HepG2 (cell line): ENCODE results near the gene E2F1. TPM values are rescaled to one million over a fixed set of nuclear protein-coding genes. Genes with fewer than 3 reads are reported as not detected.

Experiments used
- CENPX ChIP-seq: sonication (generic); formaldehyde crosslinking; IDR thresholded peaks from 2 replicates; pipeline ENCODE4 v1.9.0; 2021; ENCODE audit warnings: mild to moderate bottlenecking, missing genetic modification reagents, moderate library complexity
- EHMT2 ChIP-seq: fragments of 200-600 bp; sonication (generic); IDR thresholded peaks from 2 replicates; pipeline ENCODE4 v1.7.0; 2017; ENCODE audit warnings: antibody characterized with exemption, low read depth, low read length, borderline replicate concordance
- KLF12 ChIP-seq: sonication (generic); formaldehyde crosslinking; IDR thresholded peaks from 2 replicates; pipeline ENCODE4 v1.4.0; 2020; ENCODE audit warnings: missing genetic modification reagents, borderline replicate concordance
- LCORL ChIP-seq, 2 experiments: fragments of 450-650 bp in 1 of 2; sonication (generic) in 1 of 2; formaldehyde crosslinking in 1 of 2; IDR thresholded peaks; 2 replicates each; pipeline versions ENCODE4 v1.5.0 to v1.6.1; 2017 to 2020; ENCODE audit warnings: antibody characterized with exemption in 1 of 2, missing genetic modification reagents in 1 of 2
- SAP130 ChIP-seq: IDR thresholded peaks from 2 replicates; pipeline ENCODE4 v1.6.1; 2016; ENCODE audit warnings: low read depth
- SIN3A ChIP-seq: IDR thresholded peaks from 2 replicates; pipeline ENCODE4 v1.6.1; 2011; ENCODE audit warnings: low read depth, mild to moderate bottlenecking, control low read depth, low read length, borderline replicate concordance
- SMAD3 ChIP-seq: sonication (generic); formaldehyde crosslinking; IDR thresholded peaks from 2 replicates; pipeline ENCODE4 v1.4.0; 2020; ENCODE audit warnings: missing genetic modification reagents
- SP5 ChIP-seq: IDR thresholded peaks from 2 replicates; pipeline ENCODE4 v1.6.1; 2016; ENCODE audit warnings: low read depth, borderline replicate concordance
- SRY ChIP-seq: sonication (generic); formaldehyde crosslinking; IDR thresholded peaks from 2 replicates; pipeline ENCODE4 v1.8.0; 2022; ENCODE audit warnings: mild to moderate bottlenecking, missing genetic modification reagents
- TBX2 ChIP-seq: sonication (generic); formaldehyde crosslinking; IDR thresholded peaks from 2 replicates; pipeline ENCODE4 v1.5.0; 2020; ENCODE audit warnings: missing genetic modification reagents, mild to moderate bottlenecking, borderline replicate concordance
- ZFP62 ChIP-seq: sonication (generic); formaldehyde crosslinking; IDR thresholded peaks from 2 replicates; pipeline ENCODE4 v1.4.0; 2020; ENCODE audit warnings: missing genetic modification reagents
- ZNF468 ChIP-seq: sonication (generic); formaldehyde crosslinking; IDR thresholded peaks from 2 replicates; pipeline ENCODE4 v1.8.0; 2022; ENCODE audit warnings: mild to moderate bottlenecking, moderate library complexity, missing genetic modification reagents
- ZNF510 ChIP-seq: sonication (generic); formaldehyde crosslinking; IDR thresholded peaks from 2 replicates; pipeline ENCODE4 v1.4.0; 2020; ENCODE audit warnings: low read depth, mild to moderate bottlenecking, missing genetic modification reagents
- ZNF749 ChIP-seq: sonication (generic); formaldehyde crosslinking; IDR thresholded peaks from 2 replicates; pipeline ENCODE4 v1.8.0; 2022; ENCODE audit warnings: mild to moderate bottlenecking, missing genetic modification reagents, moderate library complexity, borderline replicate concordance
- polyA plus RNA-seq, 8 experiments: library from polyadenylated mRNA; depleted of rRNA in 3 of 8; stranded (reverse) in 7 of 8; unstranded in 1 of 8; fragments of >200 nt; fragmentation: Illumina TruSeq in 4 of 8; extraction: Trizol in 4 of 8; gene quantifications; 2 replicates each; pipeline versions ENCODE4 v1.2.1 to v1.2.3, GENCODE V29; 2011 to 2016; ENCODE audit warnings: low read depth in 4 of 8, missing spikeins in 1 of 8, mixed read lengths in 1 of 8; ENCODE audit not compliant: insufficient read depth in 1 of 8
- total RNA-seq, 5 experiments: library from RNA; depleted of rRNA; stranded (reverse); fragments of >200 nt; fragmentation: Illumina TruSeq; extraction: Trizol; gene quantifications; 2 replicates each; pipeline ENCODE4 v1.2.3, GENCODE V29; 2016; ENCODE audit warnings: low read depth in 1 of 5
- TF ChIP-seq, protein P1 (sequence below): sonication (generic); formaldehyde crosslinking; IDR thresholded peaks from 2 replicates; pipeline ENCODE4 v1.4.0; 2020; ENCODE audit warnings: mild to moderate bottlenecking, missing genetic modification reagents
- TF ChIP-seq, protein P2 (sequence below): sonication (generic); formaldehyde crosslinking; IDR thresholded peaks from 2 replicates; pipeline ENCODE4 v1.5.1; 2020; ENCODE audit warnings: missing genetic modification reagents, mild to moderate bottlenecking, borderline replicate concordance
- TF ChIP-seq, protein P3 (sequence below): sonication (generic); formaldehyde crosslinking; IDR thresholded peaks from 2 replicates; pipeline ENCODE4 v1.4.0; 2020; ENCODE audit warnings: missing genetic modification reagents, low read depth, mild to moderate bottlenecking, borderline replicate concordance
- TF ChIP-seq, protein P4 (sequence below): sonication (generic); formaldehyde crosslinking; IDR thresholded peaks from 2 replicates; pipeline ENCODE4 v1.4.0; 2020; ENCODE audit warnings: missing genetic modification reagents, borderline replicate concordance

Gene E2F1
- total and polyA plus RNA-seq, 2 of the 13 experiments (the other 11 are each of a cell fraction or from before 2014, with no cell fraction given) = 25.5 to 39.4 TPM

DNA sequence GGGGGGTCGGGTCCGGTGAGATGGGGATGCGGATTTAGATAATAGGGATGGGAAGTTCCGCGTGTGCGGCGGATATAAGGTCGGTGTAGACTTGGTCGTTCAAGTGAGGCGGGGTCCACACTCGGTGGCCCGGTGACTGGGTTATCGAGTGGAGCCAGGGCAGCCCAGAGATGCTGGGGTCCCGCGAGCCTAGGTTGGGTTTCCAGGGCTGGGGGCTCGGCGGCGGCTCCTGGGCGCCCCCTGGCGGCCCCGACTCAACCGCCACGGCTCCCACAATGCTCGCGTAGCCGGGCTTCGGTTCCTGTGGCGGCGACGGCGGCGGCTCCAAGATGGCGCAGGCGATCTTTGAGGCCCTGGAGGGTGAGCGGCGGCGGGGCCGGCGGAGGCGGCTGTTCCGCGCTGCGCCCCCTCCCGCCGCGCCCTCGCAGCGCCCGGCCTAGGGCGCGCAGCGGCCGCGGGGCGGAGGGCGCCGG lies 45.5 kb upstream of the E2F1 start, which contains the start of gene ZNF341 (continued):
- no peak for TF ChIP-seq ZNF468 (CRISPR knock-in tag)
- TF ChIP-seq SIN3A = no peak
- no peak; the same call in 1 of the 2 replicates for TF ChIP-seq SRY (CRISPR knock-in tag)
- no peak for TF ChIP-seq ZNF510
- no peak for TF ChIP-seq SP5
- TF ChIP-seq, protein P1, sequence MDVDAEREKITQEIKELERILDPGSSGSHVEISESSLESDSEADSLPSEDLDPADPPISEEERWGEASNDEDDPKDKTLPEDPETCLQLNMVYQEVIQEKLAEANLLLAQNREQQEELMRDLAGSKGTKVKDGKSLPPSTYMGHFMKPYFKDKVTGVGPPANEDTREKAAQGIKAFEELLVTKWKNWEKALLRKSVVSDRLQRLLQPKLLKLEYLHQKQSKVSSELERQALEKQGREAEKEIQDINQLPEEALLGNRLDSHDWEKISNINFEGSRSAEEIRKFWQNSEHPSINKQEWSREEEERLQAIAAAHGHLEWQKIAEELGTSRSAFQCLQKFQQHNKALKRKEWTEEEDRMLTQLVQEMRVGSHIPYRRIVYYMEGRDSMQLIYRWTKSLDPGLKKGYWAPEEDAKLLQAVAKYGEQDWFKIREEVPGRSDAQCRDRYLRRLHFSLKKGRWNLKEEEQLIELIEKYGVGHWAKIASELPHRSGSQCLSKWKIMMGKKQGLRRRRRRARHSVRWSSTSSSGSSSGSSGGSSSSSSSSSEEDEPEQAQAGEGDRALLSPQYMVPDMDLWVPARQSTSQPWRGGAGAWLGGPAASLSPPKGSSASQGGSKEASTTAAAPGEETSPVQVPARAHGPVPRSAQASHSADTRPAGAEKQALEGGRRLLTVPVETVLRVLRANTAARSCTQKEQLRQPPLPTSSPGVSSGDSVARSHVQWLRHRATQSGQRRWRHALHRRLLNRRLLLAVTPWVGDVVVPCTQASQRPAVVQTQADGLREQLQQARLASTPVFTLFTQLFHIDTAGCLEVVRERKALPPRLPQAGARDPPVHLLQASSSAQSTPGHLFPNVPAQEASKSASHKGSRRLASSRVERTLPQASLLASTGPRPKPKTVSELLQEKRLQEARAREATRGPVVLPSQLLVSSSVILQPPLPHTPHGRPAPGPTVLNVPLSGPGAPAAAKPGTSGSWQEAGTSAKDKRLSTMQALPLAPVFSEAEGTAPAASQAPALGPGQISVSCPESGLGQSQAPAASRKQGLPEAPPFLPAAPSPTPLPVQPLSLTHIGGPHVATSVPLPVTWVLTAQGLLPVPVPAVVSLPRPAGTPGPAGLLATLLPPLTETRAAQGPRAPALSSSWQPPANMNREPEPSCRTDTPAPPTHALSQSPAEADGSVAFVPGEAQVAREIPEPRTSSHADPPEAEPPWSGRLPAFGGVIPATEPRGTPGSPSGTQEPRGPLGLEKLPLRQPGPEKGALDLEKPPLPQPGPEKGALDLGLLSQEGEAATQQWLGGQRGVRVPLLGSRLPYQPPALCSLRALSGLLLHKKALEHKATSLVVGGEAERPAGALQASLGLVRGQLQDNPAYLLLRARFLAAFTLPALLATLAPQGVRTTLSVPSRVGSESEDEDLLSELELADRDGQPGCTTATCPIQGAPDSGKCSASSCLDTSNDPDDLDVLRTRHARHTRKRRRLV = no peak
- TF ChIP-seq SMAD3 (CRISPR knock-in tag) = peak; percentile 91; the same call in 1 of the 2 replicates
- no peak for TF ChIP-seq LCORL (IDR thresholded peaks at IDR 0.05)
- TF ChIP-seq LCORL (CRISPR knock-in tag; IDR thresholded peaks at IDR 0.05) = peak; percentile 63; the same call in 1 of the 2 replicates
- peak; percentile 39 for TF ChIP-seq SAP130 (CRISPR knock-in tag)
- no peak for TF ChIP-seq EHMT2
- TF ChIP-seq CENPX = no peak
- no peak for TF ChIP-seq KLF12 (CRISPR knock-in tag)
- TF ChIP-seq, protein P2, sequence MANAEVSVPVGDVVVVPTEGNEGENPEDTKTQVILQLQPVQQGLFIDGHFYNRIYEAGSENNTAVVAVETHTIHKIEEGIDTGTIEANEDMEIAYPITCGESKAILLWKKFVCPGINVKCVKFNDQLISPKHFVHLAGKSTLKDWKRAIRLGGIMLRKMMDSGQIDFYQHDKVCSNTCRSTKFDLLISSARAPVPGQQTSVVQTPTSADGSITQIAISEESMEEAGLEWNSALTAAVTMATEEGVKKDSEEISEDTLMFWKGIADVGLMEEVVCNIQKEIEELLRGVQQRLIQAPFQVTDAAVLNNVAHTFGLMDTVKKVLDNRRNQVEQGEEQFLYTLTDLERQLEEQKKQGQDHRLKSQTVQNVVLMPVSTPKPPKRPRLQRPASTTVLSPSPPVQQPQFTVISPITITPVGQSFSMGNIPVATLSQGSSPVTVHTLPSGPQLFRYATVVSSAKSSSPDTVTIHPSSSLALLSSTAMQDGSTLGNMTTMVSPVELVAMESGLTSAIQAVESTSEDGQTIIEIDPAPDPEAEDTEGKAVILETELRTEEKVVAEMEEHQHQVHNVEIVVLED (CRISPR knock-in tag) = peak; percentile 42
- no peak for TF ChIP-seq ZFP62 (CRISPR knock-in tag)
- TF ChIP-seq, protein P3, sequence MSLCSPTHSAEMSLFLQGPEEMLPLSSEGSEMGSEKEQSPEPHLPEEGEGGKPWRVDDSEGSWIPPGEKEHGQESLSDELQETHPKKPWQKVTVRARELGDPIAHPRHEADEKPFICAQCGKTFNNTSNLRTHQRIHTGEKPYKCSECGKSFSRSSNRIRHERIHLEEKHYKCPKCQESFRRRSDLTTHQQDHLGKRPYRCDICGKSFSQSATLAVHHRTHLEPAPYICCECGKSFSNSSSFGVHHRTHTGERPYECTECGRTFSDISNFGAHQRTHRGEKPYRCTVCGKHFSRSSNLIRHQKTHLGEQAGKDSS (CRISPR knock-in tag) = peak; percentile 72; the same call in 1 of the 2 replicates
- no peak; the same call in 1 of the 2 replicates for TF ChIP-seq TBX2 (CRISPR knock-in tag)
- TF ChIP-seq, protein P4, sequence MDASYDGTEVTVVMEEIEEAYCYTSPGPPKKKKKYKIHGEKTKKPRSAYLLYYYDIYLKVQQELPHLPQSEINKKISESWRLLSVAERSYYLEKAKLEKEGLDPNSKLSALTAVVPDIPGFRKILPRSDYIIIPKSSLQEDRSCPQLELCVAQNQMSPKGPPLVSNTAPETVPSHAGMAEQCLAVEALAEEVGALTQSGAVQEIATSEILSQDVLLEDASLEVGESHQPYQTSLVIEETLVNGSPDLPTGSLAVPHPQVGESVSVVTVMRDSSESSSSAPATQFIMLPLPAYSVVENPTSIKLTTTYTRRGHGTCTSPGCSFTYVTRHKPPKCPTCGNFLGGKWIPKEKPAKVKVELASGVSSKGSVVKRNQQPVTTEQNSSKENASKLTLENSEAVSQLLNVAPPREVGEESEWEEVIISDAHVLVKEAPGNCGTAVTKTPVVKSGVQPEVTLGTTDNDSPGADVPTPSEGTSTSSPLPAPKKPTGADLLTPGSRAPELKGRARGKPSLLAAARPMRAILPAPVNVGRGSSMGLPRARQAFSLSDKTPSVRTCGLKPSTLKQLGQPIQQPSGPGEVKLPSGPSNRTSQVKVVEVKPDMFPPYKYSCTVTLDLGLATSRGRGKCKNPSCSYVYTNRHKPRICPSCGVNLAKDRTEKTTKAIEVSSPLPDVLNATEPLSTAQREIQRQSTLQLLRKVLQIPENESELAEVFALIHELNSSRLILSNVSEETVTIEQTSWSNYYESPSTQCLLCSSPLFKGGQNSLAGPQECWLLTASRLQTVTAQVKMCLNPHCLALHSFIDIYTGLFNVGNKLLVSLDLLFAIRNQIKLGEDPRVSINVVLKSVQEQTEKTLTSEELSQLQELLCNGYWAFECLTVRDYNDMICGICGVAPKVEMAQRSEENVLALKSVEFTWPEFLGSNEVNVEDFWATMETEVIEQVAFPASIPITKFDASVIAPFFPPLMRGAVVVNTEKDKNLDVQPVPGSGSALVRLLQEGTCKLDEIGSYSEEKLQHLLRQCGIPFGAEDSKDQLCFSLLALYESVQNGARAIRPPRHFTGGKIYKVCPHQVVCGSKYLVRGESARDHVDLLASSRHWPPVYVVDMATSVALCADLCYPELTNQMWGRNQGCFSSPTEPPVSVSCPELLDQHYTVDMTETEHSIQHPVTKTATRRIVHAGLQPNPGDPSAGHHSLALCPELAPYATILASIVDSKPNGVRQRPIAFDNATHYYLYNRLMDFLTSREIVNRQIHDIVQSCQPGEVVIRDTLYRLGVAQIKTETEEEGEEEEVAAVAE (CRISPR knock-in tag) = no peak; the same call in 1 of the 2 replicates
- peak; percentile 75; the same call in 1 of the 2 replicates for TF ChIP-seq ZNF749 (CRISPR knock-in tag)
